Activated CD4-positive, alpha-beta T cell treated with anti-CD3 and anti-CD28 coated beads for 1 hour (primary cell): ENCODE results near the gene CCL3.
"Not testable (repeated sequence)": the region's sequence is repeated elsewhere in the genome, so short reads cannot be mapped to it uniquely, and the experiment has no call there.

Experiments used
- DNase-seq: peaks from one replicate; pipeline ENCODE4 v3.0.0-alpha.2; 2020

The CCL3 gene

GRCh38 chr17:36085765-36086164 is 4.2 kb downstream of the CCL3 start:
- DNase-seq: no peak

GRCh38 chr17:36083691-36084090 is 6.3 kb downstream of the CCL3 start:
- DNase-seq: not testable (repeated sequence)

GRCh38 chr17:36082482-36083120 is 7.3 kb downstream of the CCL3 start:
- not testable (repeated sequence) for DNase-seq

- not testable (repeated sequence) for DNase-seq
Measured at GRCh38 chr17:36081681-36082471, 8.1 kb downstream of the CCL3 start.

GRCh38 chr17:36074365-36074764 is 15.6 kb downstream of the CCL3 start:
- DNase-seq: no peak

GRCh38 chr17:36072431-36073121 is 17.4 kb downstream of the CCL3 start:
- DNase-seq: no peak

- DNase-seq: no peak
Measured at GRCh38 chr17:36071751-36072150, 18.2 kb downstream of the CCL3 start.

GRCh38 chr17:36070427-36070826 is 19.5 kb downstream of the CCL3 start:
- DNase-seq: no peak

GRCh38 chr17:36069136-36069535 is 20.8 kb downstream of the CCL3 start:
- DNase-seq: no peak

- DNase-seq: no peak
Measured at GRCh38 chr17:36068524-36068923, 21.4 kb downstream of the CCL3 start.

- DNase-seq: no peak
Measured at GRCh38 chr17:36066365-36066985, 23.5 kb downstream of the CCL3 start.

- no peak for DNase-seq
Measured at GRCh38 chr17:36063786-36064541, 26.0 kb downstream of the CCL3 start, which contains the start of gene CCL18. Gene CCL18, plus strand, starts transcription at chr17:36064272. Its CDS starts 71 bp downstream, at chr17:36064343.

GRCh38 chr17:36060816-36061215 is 29.1 kb downstream of the CCL3 start:
- DNase-seq: no peak

- no peak for DNase-seq
Measured at GRCh38 chr17:36059406-36059805, 30.5 kb downstream of the CCL3 start.

GRCh38 chr17:36057911-36058310 is 32.0 kb downstream of the CCL3 start:
- DNase-seq: no peak

- no peak for DNase-seq
Measured at GRCh38 chr17:36055921-36056520, 33.9 kb downstream of the CCL3 start.

- DNase-seq: no peak
Measured at GRCh38 chr17:36055171-36055570, 34.8 kb downstream of the CCL3 start.

- DNase-seq: no peak
Measured at GRCh38 chr17:36049643-36050042, 40.3 kb downstream of the CCL3 start.

GRCh38 chr17:36048066-36048465 is 41.9 kb downstream of the CCL3 start:
- DNase-seq: no peak
